Measurements from ENCODE around the gene CASP10.
A peak's percentile ranks its signal among the peaks of the same experiment; 100 is the strongest.

DNA sequence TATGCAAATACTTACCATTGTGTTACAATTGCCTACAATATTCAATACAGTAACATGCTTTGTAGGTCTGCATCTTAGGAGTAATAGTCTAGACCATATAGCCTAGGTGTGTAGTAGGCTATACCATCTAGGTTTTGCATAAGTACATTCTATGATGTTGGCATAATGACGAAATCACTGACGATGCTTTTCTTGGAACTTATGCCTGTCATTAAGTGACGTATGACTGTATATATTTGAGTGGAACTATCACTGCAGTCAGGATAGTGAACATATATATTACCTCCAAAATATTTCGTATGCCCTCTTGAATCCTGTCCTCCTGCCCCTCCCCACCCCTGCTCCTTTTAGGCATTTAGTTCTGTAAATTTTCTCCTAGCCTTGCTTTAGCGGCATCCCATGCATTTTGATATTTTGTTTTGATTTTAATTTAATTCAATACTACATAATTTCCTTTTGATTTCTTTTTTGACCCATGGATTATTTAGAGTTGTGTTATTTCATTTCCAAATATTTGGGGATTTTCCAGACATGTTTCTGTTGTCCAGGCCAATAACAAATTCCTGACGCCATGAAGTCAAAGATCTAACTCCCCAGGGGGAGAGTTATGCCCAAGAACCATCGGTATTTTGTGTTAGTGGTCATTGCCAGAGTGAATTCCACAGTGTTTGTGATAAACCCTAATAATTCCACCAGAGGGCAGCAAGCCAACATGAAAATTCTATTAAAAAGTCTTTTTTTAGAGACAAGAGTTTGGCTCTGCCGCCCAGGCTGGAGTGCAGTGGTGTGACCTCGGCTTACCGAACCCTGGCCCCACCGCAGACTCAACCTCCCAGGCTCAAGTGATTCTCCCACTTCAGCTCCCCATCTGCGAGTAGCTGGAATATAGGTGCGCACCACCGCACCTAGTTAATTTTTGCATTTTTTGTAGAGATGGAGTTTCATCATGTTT lies 53.2 kb downstream of the CASP10 start:
- TF ChIP-seq POLR2AphosphoS5 (IDR thresholded peaks at IDR 0.05) (peak in 1 of 3 donors; percentile 39), POLR2A (IDR thresholded peaks at IDR 0.05) (no peak)

Data from breast epithelium (tissue), 3 donors.